LHCN-M2 (cell line): ENCODE measurements around the gene ITGB5. TPM values are rescaled to one million over a fixed set of nuclear protein-coding genes. Genes with fewer than 3 reads are reported as not detected.

Source experiments
- DNase-seq: peaks from one replicate; pipeline ENCODE4 v3.0.0-alpha.2; 2012; ENCODE audit warnings: low read depth
- total RNA-seq: library from RNA; depleted of rRNA; stranded (reverse); fragments of >200 nt; gene quantifications from 2 replicates; pipeline ENCODE4 v1.2.3, GENCODE V29; 2014

Gene ITGB5
- total RNA-seq, 1 experiment from 2014 or later, result 173 TPM

GRCh38 chr3:124867511-124867910 lies 19.7 kb downstream of the ITGB5 start:
- no peak for DNase-seq

GRCh38 chr3:124862006-124862405 lies 25.2 kb downstream of the ITGB5 start:
- DNase-seq, result no peak

GRCh38 chr3:124861041-124861440 lies 26.1 kb downstream of the ITGB5 start:
- DNase-seq, result no peak

GRCh38 chr3:124860599-124860998 lies 26.6 kb downstream of the ITGB5 start:
- DNase-seq, result peak; percentile 98

GRCh38 chr3:124859025-124859424 lies 28.1 kb downstream of the ITGB5 start:
- peak; percentile 82 for DNase-seq

- DNase-seq, result peak; percentile 90
These were observed 28.9 kb downstream of the ITGB5 start for GRCh38 chr3:124858275-124858674.

GRCh38 chr3:124856677-124857076 lies 30.5 kb downstream of the ITGB5 start:
- DNase-seq, result no peak

GRCh38 chr3:124854009-124854408 lies 33.2 kb downstream of the ITGB5 start:
- DNase-seq, result no peak

GRCh38 chr3:124853446-124853845 lies 33.7 kb downstream of the ITGB5 start:
- no peak for DNase-seq

GRCh38 chr3:124851905-124852304 lies 35.3 kb downstream of the ITGB5 start:
- no peak for DNase-seq

- no peak for DNase-seq
These were observed 36.0 kb downstream of the ITGB5 start for GRCh38 chr3:124851136-124851535.

- peak; percentile 48 for DNase-seq
These were observed 36.5 kb downstream of the ITGB5 start for GRCh38 chr3:124850633-124851032.

- DNase-seq, result no peak
These were observed 37.0 kb downstream of the ITGB5 start for GRCh38 chr3:124850212-124850611.

GRCh38 chr3:124848300-124848699 lies 38.9 kb downstream of the ITGB5 start:
- DNase-seq, result no peak

- no peak for DNase-seq
These were observed 39.3 kb downstream of the ITGB5 start for GRCh38 chr3:124847863-124848262.

- no peak for DNase-seq
These were observed 40.1 kb downstream of the ITGB5 start for GRCh38 chr3:124847051-124847450.

- peak; percentile 74 for DNase-seq
These were observed 41.0 kb downstream of the ITGB5 start for GRCh38 chr3:124846189-124846588.

GRCh38 chr3:124845406-124845805 lies 41.8 kb downstream of the ITGB5 start:
- DNase-seq, result peak; percentile 90

GRCh38 chr3:124843506-124844177 lies 43.5 kb downstream of the ITGB5 start:
- DNase-seq, result no peak

- DNase-seq, result no peak
These were observed 44.1 kb downstream of the ITGB5 start for GRCh38 chr3:124843047-124843446.

GRCh38 chr3:124841517-124841916 lies 45.6 kb downstream of the ITGB5 start:
- no peak for DNase-seq

GRCh38 chr3:124840331-124840730 lies 46.8 kb downstream of the ITGB5 start:
- no peak for DNase-seq

GRCh38 chr3:124839896-124840295 lies 47.3 kb downstream of the ITGB5 start:
- no peak for DNase-seq

GRCh38 chr3:124838963-124839362 lies 48.2 kb downstream of the ITGB5 start:
- DNase-seq, result no peak
